ENCODE measurements around the gene MRPS27. TPM values are rescaled to one million over a fixed set of nuclear protein-coding genes. Genes with fewer than 3 reads are reported as not detected.
"Not testable (repeated sequence)": the region's sequence is repeated elsewhere in the genome, so short reads cannot be mapped to it uniquely, and the experiment has no call there.

MRPS27 gene
- total and polyA plus RNA-seq, 2 experiments from 2014 or later, result 36.4 to 58.5 TPM

GRCh38 chr5:72172786-72173185 lies 147.3 kb downstream of the MRPS27 start:
- in situ Hi-C loops (cut with MboI), result no loop called here
- no peaks in the 10 kb centered on the region for H3K9me3 ChIP-seq (ENCODE audit: low read depth)
- peaks cover 12% of the 10 kb centered on the region for H3K4me1 ChIP-seq (ENCODE audit: insufficient read depth)
- H3K27me3 ChIP-seq (replicated peaks; ENCODE audit: insufficient read depth), result no peaks in the 10 kb centered on the region
- H3K4me2 ChIP-seq (ENCODE audit: unreplicated experiment), result no peak overlapping the region
- H3K36me3 ChIP-seq (ENCODE audit: low read depth), result peaks cover 15% of the 10 kb centered on the region
- H3K79me2 ChIP-seq (ENCODE audit: insufficient read depth), result peaks cover 92% of the 10 kb centered on the region
- WGBS, 2 experiments (ENCODE audit: low coverage in 1 of 2, low lambda C conversion rate in 2 of 2, missing lambda C conversion rate in 2 of 2), result 94 to 96% methylated on average over 4 of the region's 4 CpGs
- peaks cover 20% of the 10 kb centered on the region for H3F3A ChIP-seq (ENCODE audit: insufficient read depth)
- no peak overlapping the region for H3K9ac ChIP-seq
- no peak for TF ChIP-seq EZH2phosphoT487 (IDR thresholded peaks at IDR 0.05; ENCODE audit: insufficient read depth, low read depth)
- no peak for TF ChIP-seq EZH2 (IDR thresholded peaks at IDR 0.05; ENCODE audit: insufficient read depth, poor library complexity, severe bottlenecking)
- no peak for DNase-seq
- no peak overlapping the region for H3K27ac ChIP-seq
- no peaks in the 10 kb centered on the region for H3K9me2 ChIP-seq (ENCODE audit: insufficient read depth)
- no peaks in the 10 kb centered on the region for H4K20me1 ChIP-seq (ENCODE audit: insufficient read depth)
- H3K4me3 ChIP-seq, result no peak overlapping the region
- no peak overlapping the region for H2AFZ ChIP-seq

DNA sequence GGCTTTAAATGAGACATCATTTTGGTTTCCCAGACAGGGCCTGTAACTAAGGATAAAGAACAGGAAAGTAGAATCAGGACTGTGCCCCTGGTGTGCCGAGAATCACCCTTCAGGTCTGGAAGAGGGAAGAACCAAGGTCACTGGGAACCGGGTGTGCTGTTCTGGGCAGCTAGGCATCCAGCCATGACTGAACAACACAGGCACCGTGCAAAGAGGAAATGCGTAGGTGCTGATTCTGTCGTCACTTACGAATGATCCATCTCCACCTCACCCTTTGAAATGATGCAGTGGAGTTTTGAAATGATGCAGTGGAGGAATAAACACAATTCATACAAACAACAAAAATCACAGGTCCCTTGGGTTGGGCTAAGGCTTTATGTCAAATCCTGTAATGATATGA lies 148.4 kb downstream of the MRPS27 start:
- H3K27me3 ChIP-seq (replicated peaks; ENCODE audit: insufficient read depth), result no peaks in the 10 kb centered on the region
- peak; percentile 31 for DNase-seq
- in situ Hi-C loops (cut with MboI), result no loop called here
- no peak overlapping the region for H3K9ac ChIP-seq
- peaks cover 29% of the 10 kb centered on the region for H3F3A ChIP-seq (ENCODE audit: insufficient read depth)
- H3K9me3 ChIP-seq (ENCODE audit: low read depth), result no peaks in the 10 kb centered on the region
- no peak overlapping the region for H3K27ac ChIP-seq
- H3K4me1 ChIP-seq (ENCODE audit: insufficient read depth), result peaks cover 23% of the 10 kb centered on the region
- WGBS, 2 experiments (ENCODE audit: low coverage in 1 of 2, low lambda C conversion rate in 2 of 2, missing lambda C conversion rate in 2 of 2), result 75 to 76% methylated on average over 6 of the region's 6 CpGs
- H3K9me2 ChIP-seq (ENCODE audit: insufficient read depth), result no peaks in the 10 kb centered on the region
- TF ChIP-seq EZH2phosphoT487 (IDR thresholded peaks at IDR 0.05; ENCODE audit: insufficient read depth, low read depth) (no peak), EZH2 (IDR thresholded peaks at IDR 0.05; ENCODE audit: insufficient read depth, poor library complexity, severe bottlenecking) (no peak)
- peaks cover 81% of the 10 kb centered on the region for H3K79me2 ChIP-seq (ENCODE audit: insufficient read depth)
- no peak overlapping the region for H3K4me2 ChIP-seq (ENCODE audit: unreplicated experiment)
- H2AFZ ChIP-seq, result no peak overlapping the region
- no peak overlapping the region for H3K4me3 ChIP-seq
- H3K36me3 ChIP-seq (ENCODE audit: low read depth), result peaks cover 15% of the 10 kb centered on the region
- H4K20me1 ChIP-seq (ENCODE audit: insufficient read depth), result no peaks in the 10 kb centered on the region

DNA sequence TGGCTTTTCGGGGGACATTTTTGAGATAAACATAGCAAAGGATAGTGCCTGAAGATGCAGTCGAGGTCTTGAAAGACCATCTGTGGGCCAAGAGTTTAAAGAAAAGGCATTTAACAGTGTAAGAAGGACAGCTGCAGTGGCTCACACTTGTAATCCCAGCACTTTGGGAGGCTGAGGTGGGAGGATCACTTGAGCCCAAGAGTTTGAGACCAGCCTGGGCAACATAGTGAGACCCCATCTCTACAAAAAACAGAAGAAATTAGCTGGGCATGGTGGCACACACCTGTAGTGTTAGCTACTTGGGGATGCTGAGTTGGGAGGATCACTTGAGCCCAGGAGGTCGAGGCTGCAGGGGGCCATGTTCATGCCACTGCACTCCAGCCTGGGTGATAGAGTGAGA lies 148.9 kb downstream of the MRPS27 start:
- H3K9me3 ChIP-seq (ENCODE audit: low read depth); H4K20me1 ChIP-seq (ENCODE audit: insufficient read depth); H3K27ac ChIP-seq; H3K4me2 ChIP-seq (ENCODE audit: unreplicated experiment); H3K4me3 ChIP-seq; in situ Hi-C loops (cut with MboI); H3K9me2 ChIP-seq (ENCODE audit: insufficient read depth); H3K9ac ChIP-seq; H3K27me3 ChIP-seq (replicated peaks; ENCODE audit: insufficient read depth); H2AFZ ChIP-seq; DNase-seq: not testable (repeated sequence)
- Histone ChIP-seq H3K79me2 (ENCODE audit: insufficient read depth) (peaks cover 77% of the 10 kb centered on the region), H3F3A (ENCODE audit: insufficient read depth) (peaks cover 33% of the 10 kb centered on the region), H3K4me1 (ENCODE audit: insufficient read depth) (peaks cover 28% of the 10 kb centered on the region), H3K36me3 (ENCODE audit: low read depth) (peaks cover 11% of the 10 kb centered on the region)
- WGBS, 2 experiments (ENCODE audit: low coverage in 1 of 2, low lambda C conversion rate in 2 of 2, missing lambda C conversion rate in 2 of 2), result 84 to 87% methylated on average over 3 of the region's 3 CpGs

DNA sequence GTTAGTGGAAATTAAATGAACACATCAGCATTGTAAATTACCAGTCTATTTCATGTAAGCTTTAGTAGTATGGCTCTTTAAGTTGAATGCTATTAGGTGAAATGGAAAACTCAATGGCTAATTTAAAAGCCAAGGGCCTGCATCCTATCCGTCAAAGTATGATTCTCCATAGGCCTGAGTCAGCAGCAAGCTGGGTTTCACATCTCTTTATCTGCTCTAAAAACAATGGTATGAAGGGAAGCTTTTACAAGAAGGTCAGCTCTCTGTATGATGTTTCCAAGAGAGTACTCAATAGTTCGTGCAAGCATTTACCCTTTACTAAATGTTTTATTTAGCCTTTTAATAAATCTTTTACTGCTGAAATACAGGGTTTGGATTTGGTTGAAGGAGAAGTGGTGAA lies 149.9 kb downstream of the MRPS27 start:
- in situ Hi-C loops (cut with MboI), result no loop called here
- Histone ChIP-seq H3F3A (ENCODE audit: insufficient read depth) (peaks cover 43% of the 10 kb centered on the region), H4K20me1 (ENCODE audit: insufficient read depth) (no peaks in the 10 kb centered on the region), H3K9me2 (ENCODE audit: insufficient read depth) (no peaks in the 10 kb centered on the region), H3K9me3 (ENCODE audit: low read depth) (no peaks in the 10 kb centered on the region), H3K27ac (no peak overlapping the region), H3K9ac (no peak overlapping the region), H3K4me1 (ENCODE audit: insufficient read depth) (peaks cover 35% of the 10 kb centered on the region), H3K79me2 (ENCODE audit: insufficient read depth) (peaks cover 77% of the 10 kb centered on the region), H3K27me3 (replicated peaks; ENCODE audit: insufficient read depth) (no peaks in the 10 kb centered on the region), H3K36me3 (ENCODE audit: low read depth) (peaks cover under 1% of the 10 kb centered on the region; the same call in 1 of the 2 replicates), H3K4me2 (ENCODE audit: unreplicated experiment) (no peak overlapping the region), H3K4me3 (no peak overlapping the region), H2AFZ (no peak overlapping the region)
- 87 to 95% methylated on average over 2 of the region's 2 CpGs for WGBS, 2 experiments (ENCODE audit: low coverage in 1 of 2, low lambda C conversion rate in 2 of 2, missing lambda C conversion rate in 2 of 2)
- DNase-seq, result no peak
- no peak for TF ChIP-seq EZH2phosphoT487 (IDR thresholded peaks at IDR 0.05; ENCODE audit: insufficient read depth, low read depth)
- no peak for TF ChIP-seq EZH2 (IDR thresholded peaks at IDR 0.05; ENCODE audit: insufficient read depth, poor library complexity, severe bottlenecking)

Small RNA genes lying within 50 kb of the gene (microRNA-seq; reads per million reads assigned to microRNA genes)
- gene MIR4803 (ENCODE audit: borderline number of aligned reads), result not detected

Small RNA genes lying within 50 kb of the gene (small RNA-seq; reads per million reads assigned to genes)
- gene MIR4803 (ENCODE audit: low read depth, low replicate concordance) (not detected), gene RN7SL153P (ENCODE audit: low read depth, low replicate concordance) (not detected)

Other genes starting within 250 kb of the MRPS27 start
- gene MAP1B, start 212.8 kb downstream of the MRPS27 start, total RNA-seq (2014; rRNA removed; shearing (Covaris generic)), result 71.7 and 149 TPM in 2 replicates
- 261 and 267 TPM in 2 replicates for gene MAP1B, start 212.8 kb downstream of the MRPS27 start, polyA plus RNA-seq (2016; fragmentation: Nextera tagmentation; extraction: Ambion mirVana)
- gene PTCD2, start 133 bp upstream of the MRPS27 start, total RNA-seq (2014; rRNA removed; shearing (Covaris generic)), result 15.5 and 17.1 TPM in 2 replicates
- gene PTCD2, start 133 bp upstream of the MRPS27 start, polyA plus RNA-seq (2016; fragmentation: Nextera tagmentation; extraction: Ambion mirVana), result 11.1 and 14.0 TPM in 2 replicates
- gene ZNF366, start 187.2 kb upstream of the MRPS27 start, total RNA-seq (2014; rRNA removed; shearing (Covaris generic)), result not detected in 2 replicates
- gene ZNF366, start 187.2 kb upstream of the MRPS27 start, polyA plus RNA-seq (2016; fragmentation: Nextera tagmentation; extraction: Ambion mirVana), result not detected in 2 replicates

Measured in GM23248 (cell line).